ENCODE results near the gene UBR1.

DNA sequence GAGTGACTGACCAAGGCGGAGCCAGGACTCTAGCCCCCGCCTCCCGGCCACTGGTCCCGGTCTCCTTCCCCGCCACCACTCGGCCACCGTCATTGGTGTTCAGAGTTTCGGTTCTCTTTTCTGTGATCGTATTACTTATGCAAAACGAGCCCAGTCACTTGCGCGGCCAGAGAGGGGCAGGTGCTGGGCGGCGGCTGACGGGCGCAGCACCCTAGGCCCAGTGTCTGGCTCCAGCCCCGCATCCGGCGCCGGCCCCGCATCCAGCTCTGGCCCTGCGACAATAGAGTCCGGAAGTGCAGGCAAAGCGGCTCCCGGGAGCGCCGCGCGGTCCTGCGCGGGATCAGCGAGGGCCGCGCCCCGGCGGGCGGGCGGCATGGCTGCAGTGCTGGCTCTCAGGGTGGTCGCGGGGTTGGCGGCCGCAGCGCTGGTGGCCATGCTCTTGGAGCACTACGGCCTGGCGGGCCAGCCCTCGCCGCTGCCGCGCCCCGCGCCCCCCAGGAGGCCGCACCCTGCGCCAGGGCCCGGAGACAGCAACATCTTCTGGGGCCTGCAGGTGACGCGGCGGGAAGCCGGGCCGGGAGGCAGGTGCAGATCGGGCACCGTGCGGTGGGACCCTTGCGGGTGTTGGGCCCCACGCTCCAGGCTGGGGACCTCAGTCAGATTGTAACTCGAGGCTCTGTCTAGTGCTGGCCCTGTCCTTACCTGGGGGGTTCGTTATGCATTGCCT is 27.8 kb upstream of the UBR1 start, which contains the start of gene TMEM62:
- TF ChIP-seq, protein P1, sequence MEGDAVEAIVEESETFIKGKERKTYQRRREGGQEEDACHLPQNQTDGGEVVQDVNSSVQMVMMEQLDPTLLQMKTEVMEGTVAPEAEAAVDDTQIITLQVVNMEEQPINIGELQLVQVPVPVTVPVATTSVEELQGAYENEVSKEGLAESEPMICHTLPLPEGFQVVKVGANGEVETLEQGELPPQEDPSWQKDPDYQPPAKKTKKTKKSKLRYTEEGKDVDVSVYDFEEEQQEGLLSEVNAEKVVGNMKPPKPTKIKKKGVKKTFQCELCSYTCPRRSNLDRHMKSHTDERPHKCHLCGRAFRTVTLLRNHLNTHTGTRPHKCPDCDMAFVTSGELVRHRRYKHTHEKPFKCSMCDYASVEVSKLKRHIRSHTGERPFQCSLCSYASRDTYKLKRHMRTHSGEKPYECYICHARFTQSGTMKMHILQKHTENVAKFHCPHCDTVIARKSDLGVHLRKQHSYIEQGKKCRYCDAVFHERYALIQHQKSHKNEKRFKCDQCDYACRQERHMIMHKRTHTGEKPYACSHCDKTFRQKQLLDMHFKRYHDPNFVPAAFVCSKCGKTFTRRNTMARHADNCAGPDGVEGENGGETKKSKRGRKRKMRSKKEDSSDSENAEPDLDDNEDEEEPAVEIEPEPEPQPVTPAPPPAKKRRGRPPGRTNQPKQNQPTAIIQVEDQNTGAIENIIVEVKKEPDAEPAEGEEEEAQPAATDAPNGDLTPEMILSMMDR (IDR thresholded peaks at IDR 0.05) = no peak
- no peak for TF ChIP-seq ZFX (IDR thresholded peaks at IDR 0.05; ENCODE audit: borderline replicate concordance)

All from 22Rv1 (cell line).